Muscle of arm (tissue), 12 donors: ENCODE data around the gene XRN2. TPM values are rescaled to one million over a fixed set of nuclear protein-coding genes. Genes with fewer than 3 reads are reported as not detected.
"Not testable (repeated sequence)": the region's sequence is repeated elsewhere in the genome, so short reads cannot be mapped to it uniquely, and the experiment has no call there.

ENCODE experiments used
- DNase-seq: peaks from one replicate; pipeline ENCODE4 v3.0.0-alpha.2; 2013
- polyA plus RNA-seq, 12 donors: library from polyadenylated mRNA; unstranded; fragments of 120-200 nt; gene quantifications; one replicate each; pipeline ENCODE4 v1.2.1, GENCODE V29; 2013; ENCODE audit not compliant: insufficient read length in 12 of 12

XRN2 gene
- polyA plus RNA-seq, 12 donors = 39.9 to 124 (median 49.5) TPM

DNA sequence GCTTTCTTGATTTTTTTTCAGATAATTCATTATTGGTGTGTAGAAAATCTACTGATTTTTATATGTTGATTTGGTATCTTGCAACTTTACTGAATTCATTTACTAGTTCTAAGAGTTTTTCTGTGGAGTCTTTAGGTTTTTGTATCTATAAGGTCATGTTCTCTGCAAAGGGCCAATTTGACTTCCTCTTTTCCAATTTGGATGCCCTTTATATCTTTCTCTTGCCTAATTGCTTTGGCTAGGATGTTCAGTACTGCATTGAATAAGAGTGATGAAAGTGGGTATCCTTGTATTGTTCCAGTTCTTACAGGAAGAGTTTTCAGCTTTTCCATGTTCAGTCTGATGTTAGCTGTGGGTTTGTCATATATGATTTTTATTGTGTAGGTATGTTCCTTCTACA lies 108.6 kb downstream of the XRN2 start:
- DNase-seq = no peak

DNA sequence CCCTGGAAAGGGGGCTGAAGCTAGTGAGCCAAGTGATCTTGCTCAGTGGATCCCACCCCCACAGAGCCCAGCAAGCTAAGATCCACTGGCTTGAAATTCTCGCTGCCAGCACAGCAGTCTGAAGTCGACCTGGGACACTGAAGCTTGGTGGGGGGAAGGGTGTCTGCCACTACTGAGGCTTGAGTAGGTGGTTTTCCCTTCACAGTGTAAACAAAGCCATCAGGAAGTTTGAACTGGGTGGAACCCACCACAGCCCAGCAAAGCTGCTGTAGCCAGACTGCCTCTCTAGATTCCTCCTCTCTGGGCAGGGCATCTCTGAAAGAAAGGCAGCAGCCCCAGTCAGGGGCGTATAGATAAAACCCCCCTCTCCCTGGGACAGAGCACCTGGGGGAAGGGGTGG lies 110.9 kb downstream of the XRN2 start:
- DNase-seq = not testable (repeated sequence)

DNA sequence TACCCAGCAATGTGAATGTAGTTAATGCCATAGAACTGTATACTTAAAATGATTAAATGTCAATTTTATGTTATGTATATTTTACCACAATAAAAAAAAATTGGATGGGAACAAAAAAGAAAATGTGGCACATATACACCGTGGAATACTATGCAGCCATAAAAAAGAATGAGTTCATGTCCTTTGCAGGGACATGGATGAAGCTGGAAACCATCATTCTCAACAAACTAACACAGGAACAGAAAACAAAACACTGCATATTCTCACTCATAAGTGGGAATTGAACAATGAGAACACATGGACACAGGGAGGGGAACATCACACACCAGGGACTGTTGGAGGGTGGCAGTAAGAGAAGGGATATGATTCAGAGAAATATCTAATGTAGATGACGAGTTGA lies 116.0 kb downstream of the XRN2 start:
- not testable (repeated sequence) for DNase-seq

DNA sequence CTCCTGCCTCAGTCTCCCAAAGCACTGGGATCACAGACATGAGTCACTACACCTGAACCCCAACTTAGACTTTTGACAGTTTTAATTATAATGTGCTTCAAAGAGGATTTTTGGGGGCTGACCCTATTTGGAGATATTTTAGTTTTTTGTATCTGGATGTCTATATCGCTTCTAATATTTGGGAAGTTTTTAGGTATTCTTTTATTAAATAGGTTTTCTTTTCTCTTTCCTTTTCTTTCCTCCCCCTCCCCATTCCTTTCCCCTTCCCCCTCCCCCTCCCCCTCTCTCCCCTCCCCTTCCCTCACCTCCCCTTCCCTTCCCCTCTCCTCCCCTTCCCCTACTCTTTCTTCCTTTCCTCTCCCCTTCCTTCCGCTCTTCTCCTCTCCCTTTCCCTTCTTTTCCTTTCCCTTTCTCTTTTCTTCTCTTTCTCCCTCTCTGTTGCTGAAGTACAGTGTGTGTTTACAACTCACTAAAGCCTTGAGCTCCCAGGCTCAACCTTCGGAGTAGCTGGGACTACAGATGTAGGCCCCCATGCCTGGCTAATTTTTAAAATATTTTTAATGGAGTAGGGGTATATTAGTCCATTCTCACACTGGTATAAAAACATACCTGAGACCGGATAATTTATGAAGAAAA lies 118.6 kb downstream of the XRN2 start:
- no peak for DNase-seq

DNA sequence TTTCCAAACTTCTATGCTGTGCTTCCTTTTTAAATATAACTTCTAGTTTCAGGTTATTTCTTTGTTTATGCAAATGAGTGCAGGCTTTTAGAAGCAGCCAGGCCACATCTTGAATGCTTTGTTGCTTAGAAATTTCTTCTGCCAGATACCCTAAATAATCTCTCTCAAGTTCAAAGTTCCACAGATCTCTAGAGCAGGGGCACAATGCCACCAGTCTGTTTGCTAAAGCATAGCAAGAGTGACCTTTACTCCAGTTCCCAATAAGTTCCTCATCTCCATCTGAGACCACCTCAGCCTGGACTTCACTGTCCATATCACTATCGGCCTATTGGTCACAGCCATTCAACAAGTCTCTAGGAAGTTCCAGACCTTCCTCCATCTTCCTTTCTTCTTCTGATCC lies 120.6 kb downstream of the XRN2 start:
- not testable (repeated sequence) for DNase-seq

DNA sequence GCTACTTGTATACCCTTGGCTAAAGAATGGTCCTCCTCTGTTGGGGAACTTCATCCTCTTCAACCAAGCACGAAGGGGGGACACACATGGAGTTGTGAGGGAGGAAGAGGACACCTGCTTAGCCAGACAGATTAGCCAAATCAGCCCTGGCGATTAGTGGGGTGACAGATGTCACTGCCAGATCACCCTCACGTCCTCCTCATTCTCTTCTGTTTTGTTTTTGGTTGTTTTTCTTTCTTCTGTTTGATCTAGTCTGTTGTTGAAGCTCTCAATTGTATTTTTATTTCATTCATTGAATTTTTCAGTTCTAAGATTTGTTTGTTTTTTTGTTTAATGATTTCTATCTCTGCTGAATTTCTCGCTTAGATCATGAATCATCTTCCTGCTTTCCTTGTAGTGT lies 121.7 kb downstream of the XRN2 start:
- no peak for DNase-seq

DNA sequence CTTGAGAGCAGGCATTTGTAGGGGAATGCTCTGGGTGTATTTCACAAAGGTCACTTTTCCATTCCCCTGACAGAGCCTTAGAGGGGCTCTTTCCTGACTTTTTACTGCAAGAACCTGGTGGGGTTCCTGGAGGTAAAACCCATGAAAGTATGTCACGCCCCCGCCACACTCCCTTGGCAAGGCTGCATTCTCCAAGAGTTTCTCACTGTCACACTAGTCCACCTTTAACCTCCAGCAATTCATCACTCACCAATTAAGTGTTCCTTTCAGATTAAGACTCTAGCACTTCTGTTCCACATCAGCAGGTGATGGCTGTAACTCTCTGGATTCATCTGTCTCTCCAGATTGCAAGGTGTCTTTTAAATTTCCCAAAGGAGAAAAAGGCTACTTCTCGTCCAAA lies 126.9 kb downstream of the XRN2 start:
- DNase-seq = no peak

DNA sequence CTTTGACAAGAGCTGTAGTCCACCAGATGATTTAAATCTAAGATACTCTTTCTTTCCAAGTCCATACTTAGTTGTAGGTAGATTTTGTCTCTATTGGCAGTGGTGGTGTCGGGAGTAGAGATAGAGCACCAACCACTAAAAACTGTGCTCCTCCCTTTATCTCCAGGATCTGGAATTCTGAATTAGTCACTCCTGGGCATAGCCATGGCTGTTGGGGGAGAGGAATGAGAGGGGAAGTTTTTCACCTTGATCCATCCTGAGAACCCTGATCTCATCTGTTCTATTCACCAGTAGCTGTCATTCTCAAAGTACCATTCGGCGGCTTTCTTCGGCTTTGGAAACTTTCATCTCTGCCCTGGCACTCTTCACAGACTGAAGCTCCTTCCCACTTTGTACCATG lies 129.8 kb downstream of the XRN2 start:
- DNase-seq = no peak

DNA sequence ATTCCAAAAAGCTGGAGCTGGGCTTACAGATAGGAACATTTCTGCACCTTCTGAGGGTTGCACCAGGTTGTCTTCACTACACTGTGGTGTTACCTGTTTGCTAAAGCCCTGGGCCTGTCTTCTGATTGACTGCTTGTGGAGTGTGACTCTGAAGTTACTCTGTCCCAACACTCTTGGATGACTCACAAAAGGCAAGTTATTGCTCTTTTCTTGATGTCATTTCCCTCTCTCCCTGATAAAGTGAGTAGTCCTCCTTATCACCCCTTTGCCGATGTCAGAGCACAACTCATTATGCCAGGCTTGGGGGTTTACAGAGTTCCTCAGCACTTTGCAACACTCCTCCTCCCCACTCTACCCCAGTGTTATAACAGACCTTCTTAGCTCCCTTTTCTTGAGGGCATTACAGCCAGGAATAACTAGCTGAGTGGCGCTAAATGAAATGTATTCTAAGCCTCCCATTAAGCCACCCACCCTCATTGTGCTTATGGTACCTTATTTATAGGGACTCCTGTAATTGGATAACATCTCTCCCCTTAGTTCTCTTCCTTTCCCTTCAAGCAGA lies 130.3 kb downstream of the XRN2 start:
- DNase-seq = no peak

DNA sequence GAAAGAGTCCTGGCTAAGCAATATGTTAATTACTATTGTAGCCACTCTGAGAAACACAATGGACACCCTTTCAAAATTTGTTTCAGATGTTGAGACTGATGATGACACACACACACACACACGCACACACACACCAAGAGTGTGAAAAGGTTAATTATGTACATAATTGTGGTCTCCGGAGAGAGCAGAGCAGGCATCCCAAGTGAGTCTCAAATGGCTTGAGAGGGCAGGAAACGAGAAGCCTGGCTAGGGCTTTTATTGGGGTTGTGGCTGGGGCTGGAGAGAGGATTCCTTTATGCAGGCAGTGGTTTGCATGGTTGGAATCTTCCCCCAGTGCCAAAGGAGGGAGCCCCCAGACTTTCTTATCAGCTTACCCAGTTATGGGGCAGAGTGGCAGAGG lies 132.4 kb downstream of the XRN2 start:
- no peak for DNase-seq

DNA sequence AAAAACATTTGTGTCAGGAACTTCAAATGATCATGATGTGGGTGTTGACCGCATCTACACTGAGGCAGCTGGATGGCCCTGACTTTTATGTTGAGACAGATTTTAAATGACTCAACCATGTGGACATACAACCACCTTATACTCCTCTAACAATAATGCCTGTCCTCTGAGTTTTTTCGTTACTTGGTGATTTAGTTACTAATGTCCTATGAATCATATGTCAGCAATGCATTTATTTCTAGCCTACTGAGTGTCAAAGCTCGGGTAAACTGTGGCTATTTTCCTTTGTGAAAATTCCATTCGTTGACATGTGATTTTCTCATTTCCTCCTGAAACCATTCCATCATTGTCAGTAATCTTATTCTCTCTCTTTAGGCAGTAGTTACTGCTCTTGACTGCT lies 133.1 kb downstream of the XRN2 start:
- DNase-seq = no peak

DNA sequence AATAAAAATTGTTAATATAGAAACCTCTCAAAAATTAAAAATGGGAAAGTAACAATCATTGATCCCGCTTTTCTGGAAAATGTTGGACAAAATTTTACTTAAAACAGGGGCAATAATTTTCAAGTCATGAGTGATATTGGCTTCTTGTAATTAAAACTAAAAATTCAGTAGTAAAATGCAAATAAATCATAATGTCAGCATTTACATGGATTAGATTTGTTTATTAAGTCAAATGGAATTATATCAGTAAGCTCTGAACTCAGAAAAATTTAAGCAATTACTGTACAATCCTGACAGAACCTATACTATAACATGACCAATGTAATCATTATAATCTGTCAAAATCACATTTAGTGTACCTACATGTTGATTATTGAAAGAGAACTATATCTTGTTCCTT lies 134.1 kb downstream of the XRN2 start:
- no peak for DNase-seq

DNA sequence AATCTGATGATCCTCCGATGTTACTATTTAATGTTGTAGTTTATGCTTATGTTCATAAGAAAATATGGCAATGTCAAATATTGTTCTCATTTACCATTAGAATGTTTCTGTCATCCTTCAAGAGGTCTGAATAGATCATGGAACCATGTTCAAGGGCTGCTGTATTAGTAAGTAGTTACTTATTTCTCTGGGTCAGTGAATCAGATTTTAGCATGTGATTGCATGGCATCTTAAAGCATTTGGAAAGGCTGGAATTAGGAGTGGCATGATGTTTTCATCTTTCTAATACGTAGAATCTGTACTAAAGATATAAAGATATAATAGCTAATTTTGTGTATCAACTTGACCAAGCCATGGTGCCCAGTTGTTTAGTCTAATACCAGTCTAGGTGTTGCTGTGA lies 134.7 kb downstream of the XRN2 start:
- no peak for DNase-seq

Other genes with a start within 250 kb of the XRN2 start
- under 1 TPM in 8 of 12 donors, not detected in 4; 0.13 to 0.61 (median 0.34) TPM for gene LINC00237, start 197.0 kb upstream of the XRN2 start, polyA plus RNA-seq
- 10 to 100 TPM in 11 of 12 donors, not detected in 1; 13.5 to 25.5 (median 16.8) TPM for gene KIZ, start 177.2 kb upstream of the XRN2 start, polyA plus RNA-seq
- gene NKX2-4, start 94.2 kb downstream of the XRN2 start, polyA plus RNA-seq = not detected
- under 1 TPM in 7 of 12 donors, not detected in 5; 0.07 to 0.26 (median 0.20) TPM for gene NKX2-2, start 210.7 kb downstream of the XRN2 start, polyA plus RNA-seq